Esophagus squamous epithelium (tissue), 5 donors: Measurements from ENCODE around the gene PHACTR4. TPM values are rescaled to one million over a fixed set of nuclear protein-coding genes. Genes with fewer than 3 reads are reported as not detected.
A peak's percentile ranks its signal among the peaks of the same experiment; 100 is the strongest.
"Not testable (repeated sequence)": the region's sequence is repeated elsewhere in the genome, so short reads cannot be mapped to it uniquely, and the experiment has no call there.

Source experiments
- DNase-seq: peaks from one replicate; lab custom pipeline; 2025; lab: John Stamatoyannopoulos, UW
- H3K27ac ChIP-seq, 4 donors: fragments of 200-600 bp; sonication (generic); one replicate each; pipeline ENCODE4 v1.5.1; 2016 to 2019; ENCODE audit warnings: mild to moderate bottlenecking in 1 of 4
- H3K27me3 ChIP-seq, 4 donors: fragments of 200-600 bp; sonication (generic); 1 replicate in 3 of 4; 2 replicates in 1 of 4; pipeline versions ENCODE4 v1.5.1 to v1.6.0; 2017 to 2021; ENCODE audit warnings: antibody characterized with exemption in 1 of 4
- H3K36me3 ChIP-seq, 3 donors: fragments of 200-600 bp; sonication (generic); one replicate each; pipeline ENCODE4 v1.5.1; 2016 to 2019
- H3K4me1 ChIP-seq, 3 donors: fragments of 200-600 bp; sonication (generic); one replicate each; pipeline ENCODE4 v1.5.1; 2017 to 2019
- H3K4me3 ChIP-seq, 4 donors: fragments of 200-600 bp; sonication (generic); 1 replicate in 3 of 4; 2 replicates in 1 of 4; pipeline ENCODE4 v1.5.1; 2016 to 2019; ENCODE audit warnings: mild to moderate bottlenecking in 2 of 4, moderate library complexity in 1 of 4
- H3K9me3 ChIP-seq, 3 donors: fragments of 200-600 bp; sonication (generic); one replicate each; pipeline ENCODE4 v1.5.1; 2016 to 2019
- CTCF ChIP-seq, 6 experiments: fragments of 450-650 bp in 4 of 6; fragments of 200-600 bp in 2 of 6; sonication (generic) in 2 of 6; IDR thresholded peaks; one replicate each; pipeline ENCODE4 v1.5.1; 2016 to 2019; ENCODE audit warnings: antibody characterized with exemption in 6 of 6, mild to moderate bottlenecking in 4 of 6, moderate library complexity in 4 of 6
- POLR2A ChIP-seq, 4 donors: fragments of 450-650 bp; IDR thresholded peaks; one replicate each; pipeline ENCODE4 v1.6.1; 2017; ENCODE audit warnings: antibody characterized with exemption in 4 of 4, mild to moderate bottlenecking in 4 of 4, moderate library complexity in 3 of 4
- WGBS, 2 donors: methylation state at CpG; one replicate each; pipeline ENCODE4 v1.1.5; 2018; 5-methylcytosine and 5-hydroxymethylcytosine counted together
- intact Hi-C: fragments of 100-400 bp; cut with DNase I; formaldehyde crosslinking; loops from one replicate; pipeline ENCODE4 v1.15.0; 2022
- total RNA-seq, 4 donors: library from RNA; depleted of rRNA; stranded (reverse); fragments of >200 nt; gene quantifications; one replicate each; pipeline ENCODE4 v1.1.0, GENCODE V29; 2016
- donor health status: DM: yes; HTN: yes; CAD: no.

Gene PHACTR4
- total RNA-seq, 4 donors from 2014 or later = 33.4 to 41.0 (median 36.3) TPM

DNA sequence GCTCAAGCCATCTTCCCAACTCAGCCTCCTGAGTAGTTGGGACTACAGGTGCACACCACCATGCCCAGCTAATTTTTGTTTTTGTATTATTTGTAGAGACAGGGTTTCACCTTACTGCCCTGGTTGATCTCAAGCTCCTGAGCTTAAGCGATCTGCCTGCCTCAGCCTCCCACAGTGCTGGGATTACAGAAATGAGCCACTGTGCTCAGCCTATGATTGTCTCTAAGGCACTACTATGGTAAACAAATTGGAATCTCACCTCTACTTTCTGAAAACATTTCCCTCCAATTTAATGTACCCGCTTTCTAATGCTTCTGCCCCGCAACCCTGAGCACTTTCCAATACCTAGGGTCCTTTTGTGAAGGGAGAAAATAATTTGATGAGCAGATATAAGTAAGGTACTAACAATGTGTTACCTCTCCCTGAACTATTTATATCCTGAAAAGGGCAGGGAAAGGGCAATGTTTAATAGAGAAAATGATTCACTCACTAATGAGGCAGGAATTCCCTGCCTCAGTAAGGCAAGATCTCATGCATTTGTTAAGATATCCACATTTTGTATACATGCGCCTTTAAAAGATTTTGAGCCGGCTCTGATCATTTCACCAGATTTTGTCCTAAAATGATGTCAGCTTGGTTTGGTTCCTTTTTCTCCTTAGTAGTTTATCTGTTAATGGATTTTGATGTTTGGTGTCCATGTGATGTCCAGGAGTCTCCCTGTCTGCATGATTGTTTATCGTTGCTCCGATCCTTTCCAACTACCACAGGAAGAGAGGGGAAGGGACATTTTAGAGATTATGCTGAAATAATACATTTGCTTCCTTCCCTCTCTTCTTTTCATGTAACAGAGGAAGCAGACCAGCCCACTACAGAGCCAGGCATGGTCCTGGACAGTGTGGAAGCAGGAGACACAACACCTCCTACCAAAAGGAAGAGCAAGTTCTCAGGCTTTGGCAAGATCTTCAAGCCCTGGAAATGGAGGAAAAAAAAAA, 89.0 kb downstream of the PHACTR4 start:
- Histone ChIP-seq H3K4me3 (no peak overlapping the region), H3K9me3 (no peaks in the 10 kb centered on the region), H3K36me3 (peaks cover 0 to 48% (median 3%) of the 10 kb centered on the region in 3 donors), H3K27me3 (no peaks in the 10 kb centered on the region), H3K4me1 (peaks cover 8 to 32% (median 12%) of the 10 kb centered on the region in 3 donors), H3K27ac (peak overlapping the region; percentile 11 to 56 (median 38))
- TF ChIP-seq CTCF (IDR thresholded peaks at IDR 0.05) (no peak), POLR2A (IDR thresholded peaks at IDR 0.05) (no peak)
- DNase-seq = no peak
- WGBS, 2 donors = 80 to 85% methylated on average over 7 of the region's 7 CpGs
- intact Hi-C loops = no loop called here

DNA sequence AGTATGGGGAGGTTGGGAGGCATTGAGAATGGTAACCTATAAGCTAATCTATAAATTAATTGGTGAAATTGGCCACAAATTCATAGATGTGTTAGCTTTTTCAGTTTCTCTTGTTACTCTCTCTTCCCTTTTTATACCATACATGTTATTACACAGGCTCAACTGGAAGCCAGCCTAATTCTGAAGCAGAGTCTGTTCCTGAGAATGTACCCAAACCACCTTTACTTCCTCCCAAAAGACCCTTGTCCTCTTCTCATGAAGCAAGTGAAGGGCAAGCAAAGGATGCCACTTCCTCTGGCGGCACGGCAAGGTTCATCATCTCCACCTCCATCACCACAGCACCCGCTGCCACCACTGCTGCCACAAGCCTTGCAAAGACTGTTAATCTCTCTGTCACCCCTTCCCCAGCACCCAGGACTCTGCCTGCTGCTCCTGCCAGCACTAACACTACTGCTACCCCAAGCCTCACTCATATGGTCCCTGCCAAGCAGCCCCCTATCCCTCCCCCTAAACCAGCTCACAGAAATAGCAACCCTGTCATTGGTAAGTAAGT, 96.8 kb downstream of the PHACTR4 start:
- DNase-seq = no peak
- no peak overlapping the region for H3K4me3 ChIP-seq
- H3K4me1 ChIP-seq = peaks cover 0 to 7% (median 0%) of the 10 kb centered on the region in 3 donors
- 84 to 92% methylated on average over 3 of the region's 3 CpGs for WGBS, 2 donors
- H3K27ac ChIP-seq = no peak overlapping the region
- H3K36me3 ChIP-seq = peaks cover 0 to 96% (median 11%) of the 10 kb centered on the region in 3 donors
- H3K9me3 ChIP-seq = no peaks in the 10 kb centered on the region
- H3K27me3 ChIP-seq = no peaks in the 10 kb centered on the region
- TF ChIP-seq POLR2A (IDR thresholded peaks at IDR 0.05) (no peak), CTCF (IDR thresholded peaks at IDR 0.05) (no peak)
- intact Hi-C loops = no loop called here

DNA sequence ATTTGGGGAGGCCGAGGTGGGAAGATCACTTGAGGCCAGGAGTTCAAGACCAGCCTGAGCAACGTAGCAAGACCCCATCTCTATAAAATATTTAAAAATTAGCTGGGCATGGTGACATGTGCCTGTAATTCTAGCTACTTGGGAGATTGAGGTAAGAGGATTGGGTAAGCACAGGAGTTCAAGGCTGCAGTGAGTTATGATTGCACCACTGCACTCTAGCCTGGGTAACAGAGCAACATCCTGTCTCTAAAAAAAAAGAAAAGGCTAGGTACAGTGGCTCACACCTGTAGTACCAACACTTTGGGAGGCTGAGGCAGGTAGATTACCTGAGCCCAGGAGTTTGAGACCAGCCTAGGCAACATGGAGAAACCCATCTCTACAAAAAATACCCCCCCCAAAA, 100.6 kb downstream of the PHACTR4 start:
- H3K27me3 ChIP-seq = no peaks in the 10 kb centered on the region
- peaks cover 0 to 96% (median 8%) of the 10 kb centered on the region in 3 donors for H3K36me3 ChIP-seq
- H3K4me1 ChIP-seq = peaks cover 0 to 7% (median 0%) of the 10 kb centered on the region in 3 donors
- no peaks in the 10 kb centered on the region for H3K9me3 ChIP-seq
- 38 to 92% methylated on average over 2 of the region's 2 CpGs for WGBS, 2 donors
- no peak overlapping the region for H3K4me3 ChIP-seq
- no peak for DNase-seq
- TF ChIP-seq POLR2A (IDR thresholded peaks at IDR 0.05) = no peak
- TF ChIP-seq CTCF (IDR thresholded peaks at IDR 0.05) = no peak
- intact Hi-C loops = no loop called here
- no peak overlapping the region for H3K27ac ChIP-seq

- H3K27ac ChIP-seq, intact Hi-C loops, DNase-seq, H3K9me3 ChIP-seq, H3K27me3 ChIP-seq, H3K4me3 ChIP-seq: not testable (repeated sequence)
- Histone ChIP-seq H3K4me1 (peaks cover 0 to 18% (median 0%) of the 10 kb centered on the region in 3 donors), H3K36me3 (peaks cover 9 to 99% (median 17%) of the 10 kb centered on the region in 3 donors)
- WGBS, 2 donors = 74 to 81% methylated on average over 13 of the region's 13 CpGs
Observed at GRCh38 chr1:28479497-28479896, 110.0 kb downstream of the PHACTR4 start.

DNA sequence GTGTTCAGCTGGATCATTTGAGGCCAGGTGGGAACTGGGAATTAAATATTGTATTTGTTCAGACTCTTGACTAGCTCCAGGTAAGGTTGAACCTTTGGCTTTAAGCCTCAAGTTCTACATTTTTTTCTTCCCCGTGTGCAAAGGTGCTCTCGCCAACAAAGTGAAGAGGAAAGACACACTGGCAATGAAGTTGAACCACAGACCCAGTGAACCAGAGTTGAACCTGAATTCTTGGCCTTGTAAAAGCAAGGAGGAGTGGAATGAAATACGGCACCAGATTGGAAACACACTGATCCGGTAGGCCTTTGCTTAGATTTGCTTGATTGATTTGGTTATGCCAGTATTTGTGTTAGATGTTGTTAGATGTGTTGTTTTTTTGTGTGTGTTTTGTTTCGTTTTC, 110.8 kb downstream of the PHACTR4 start:
- Histone ChIP-seq H3K36me3 (peaks cover 9 to 99% (median 17%) of the 10 kb centered on the region in 3 donors), H3K4me1 (peaks cover 0 to 18% (median 0%) of the 10 kb centered on the region in 3 donors), H3K9me3 (no peaks in the 10 kb centered on the region), H3K4me3 (no peak overlapping the region), H3K27ac (no peak overlapping the region), H3K27me3 (no peaks in the 10 kb centered on the region)
- DNase-seq = no peak
- WGBS, 2 donors = 80 to 83% methylated on average over 5 of the region's 5 CpGs
- TF ChIP-seq POLR2A (IDR thresholded peaks at IDR 0.05) (no peak), CTCF (IDR thresholded peaks at IDR 0.05) (no peak)
- intact Hi-C loops = no loop called here
